Activated CD4-positive, CD25-positive, alpha-beta regulatory T cell treated with anti-CD3 and anti-CD28 coated beads, Interleukin-2, amount 50 U/mL, for 16 hours (primary cell): Measurements from ENCODE around the gene TARBP2.

ENCODE experiments used
- DNase-seq: peaks from one replicate; pipeline ENCODE4 v3.0.0-alpha.2; 2020; ENCODE audit warnings: low read depth, low spot score

The TARBP2 gene, protein sequence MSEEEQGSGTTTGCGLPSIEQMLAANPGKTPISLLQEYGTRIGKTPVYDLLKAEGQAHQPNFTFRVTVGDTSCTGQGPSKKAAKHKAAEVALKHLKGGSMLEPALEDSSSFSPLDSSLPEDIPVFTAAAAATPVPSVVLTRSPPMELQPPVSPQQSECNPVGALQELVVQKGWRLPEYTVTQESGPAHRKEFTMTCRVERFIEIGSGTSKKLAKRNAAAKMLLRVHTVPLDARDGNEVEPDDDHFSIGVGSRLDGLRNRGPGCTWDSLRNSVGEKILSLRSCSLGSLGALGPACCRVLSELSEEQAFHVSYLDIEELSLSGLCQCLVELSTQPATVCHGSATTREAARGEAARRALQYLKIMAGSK

GRCh38 chr12:53500776-53501614, at the start of gene TARBP2:
TARBP2 (plus strand) TSS chr12:53501283; CDS start chr12:53501409, 126 bp downstream.
- peak; percentile 97 for DNase-seq

DNA sequence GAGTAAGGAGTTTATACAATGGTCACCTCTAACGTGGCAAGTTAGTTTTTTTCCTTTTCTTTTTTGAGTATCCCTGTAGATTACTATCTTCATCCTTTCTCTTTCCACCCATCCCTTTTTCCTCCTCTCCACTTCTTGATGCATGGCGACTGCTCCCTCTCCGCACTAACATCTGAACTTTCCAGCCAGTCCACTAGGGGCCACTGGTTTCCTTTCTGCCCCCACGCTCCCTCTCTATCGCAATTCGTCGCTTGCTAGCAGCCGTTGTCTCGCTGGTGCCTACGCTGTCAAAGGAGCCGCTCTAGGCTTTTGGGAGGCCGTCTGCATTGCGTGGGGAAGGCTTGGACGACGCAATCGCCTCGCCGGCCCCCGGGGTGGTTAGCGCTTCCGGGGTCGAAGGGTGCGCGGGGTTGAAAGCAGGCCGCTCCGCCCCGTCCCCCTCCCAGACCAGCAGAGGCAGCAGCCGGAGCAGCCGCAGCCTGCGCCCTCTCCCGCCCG, 49.4 kb upstream of the TARBP2 start, which contains the start of gene PCBP2:
Gene PCBP2 (plus strand): TSS at position 442 of the 498 bp plus-strand sequence. CDS start 2,699 bp downstream, outside the sequence.
- peak; percentile 97 for DNase-seq

DNA sequence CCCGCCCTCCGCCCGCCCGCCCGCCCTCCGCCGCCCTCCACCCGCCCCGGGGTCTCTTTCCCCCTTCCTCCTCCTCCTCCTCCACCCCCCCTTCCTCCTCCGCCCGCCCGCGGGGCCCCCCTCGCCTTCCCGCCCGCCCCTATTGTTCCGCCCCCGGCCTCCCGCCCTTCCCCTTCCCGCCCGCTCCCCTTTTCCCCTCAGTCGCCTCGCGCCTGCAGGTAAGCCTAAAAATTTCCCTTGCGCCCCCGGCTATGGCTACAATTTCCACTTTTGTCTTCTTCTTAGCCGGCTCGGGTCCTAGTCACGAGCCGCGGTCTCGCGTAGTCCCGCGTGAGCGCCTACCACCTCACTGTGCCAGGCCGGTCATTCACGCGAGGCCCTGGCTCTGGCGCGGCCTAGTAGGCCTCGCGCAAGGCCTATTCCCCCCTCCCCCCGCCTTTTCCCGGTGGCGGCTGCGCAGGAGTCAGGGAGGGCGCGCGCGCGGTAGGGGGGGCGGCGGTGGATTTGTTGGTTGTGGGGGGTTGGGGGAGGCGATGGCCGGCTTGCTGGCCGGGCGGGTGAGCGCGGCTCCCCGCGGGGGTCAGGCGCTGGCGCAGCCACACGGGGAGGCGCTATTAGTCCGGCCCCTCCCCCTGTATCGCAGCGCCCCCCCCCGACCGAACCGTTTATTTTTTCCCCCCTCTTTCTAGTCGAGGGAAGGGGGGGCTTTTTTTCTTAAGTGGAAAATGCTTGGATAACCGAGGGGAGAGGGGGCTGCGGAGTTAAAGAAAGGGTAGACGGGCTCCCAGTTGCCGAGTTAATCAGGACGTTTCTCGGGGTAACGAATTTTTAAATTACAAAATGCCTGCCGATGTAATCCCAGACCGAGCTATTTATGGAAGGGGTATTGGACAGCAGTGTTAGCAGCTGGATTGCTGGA, 48.7 kb upstream of the TARBP2 start:
- peak; percentile 58 for DNase-seq

DNA sequence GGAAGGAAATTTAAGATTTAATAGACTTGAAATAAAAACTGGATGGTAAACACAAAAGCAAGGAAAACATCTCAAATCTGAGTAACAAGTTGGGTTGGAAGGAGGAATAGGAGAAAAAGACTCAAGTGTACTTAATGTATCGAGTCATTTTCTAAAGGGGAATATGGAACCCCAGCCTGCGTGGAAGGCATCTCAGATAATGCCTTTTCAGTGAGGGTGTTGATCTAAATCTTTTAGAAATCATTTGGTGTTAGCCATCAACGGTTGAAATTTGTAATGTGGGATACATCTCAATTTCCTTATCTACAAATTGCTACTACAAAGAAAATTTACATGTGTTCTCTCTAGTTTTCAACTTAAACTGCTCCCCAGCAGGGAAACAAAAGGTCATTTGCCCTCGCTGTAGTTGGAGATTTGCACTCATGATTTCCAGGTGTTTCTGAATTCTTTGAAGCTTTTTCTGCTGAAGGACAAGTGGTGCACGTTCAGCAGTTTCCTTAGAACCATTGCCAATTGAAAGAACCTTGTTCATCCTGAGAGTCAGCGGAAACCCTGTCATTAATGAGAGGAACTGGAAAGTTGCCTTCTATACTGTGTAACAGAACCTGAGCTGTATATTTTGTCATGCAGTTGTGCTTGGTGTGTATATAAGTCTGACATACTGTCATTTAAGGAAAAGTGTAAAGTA, 47.0 kb upstream of the TARBP2 start:
- DNase-seq, result no peak

DNA sequence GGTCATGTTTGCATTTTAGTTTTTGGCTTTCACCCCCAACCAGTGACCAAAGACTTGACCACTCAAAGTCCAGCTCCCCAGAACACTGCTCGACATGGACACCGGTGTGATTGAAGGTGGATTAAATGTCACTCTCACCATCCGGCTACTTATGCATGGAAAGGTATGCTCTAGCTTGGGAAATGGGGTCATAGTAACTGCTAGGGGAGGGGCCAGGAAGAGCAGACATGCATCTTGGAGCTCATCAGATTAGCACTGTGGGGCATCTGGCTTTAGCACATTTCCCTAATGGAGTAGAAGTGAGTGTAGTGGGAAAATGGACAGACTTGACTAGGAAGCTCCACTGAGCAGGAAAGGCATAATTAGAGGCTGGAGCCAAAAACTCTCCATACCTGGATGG, 46.4 kb upstream of the TARBP2 start:
- no peak for DNase-seq

GRCh38 chr12:53456654-53457366, 44.3 kb upstream of the TARBP2 start:
- DNase-seq, result no peak

DNA sequence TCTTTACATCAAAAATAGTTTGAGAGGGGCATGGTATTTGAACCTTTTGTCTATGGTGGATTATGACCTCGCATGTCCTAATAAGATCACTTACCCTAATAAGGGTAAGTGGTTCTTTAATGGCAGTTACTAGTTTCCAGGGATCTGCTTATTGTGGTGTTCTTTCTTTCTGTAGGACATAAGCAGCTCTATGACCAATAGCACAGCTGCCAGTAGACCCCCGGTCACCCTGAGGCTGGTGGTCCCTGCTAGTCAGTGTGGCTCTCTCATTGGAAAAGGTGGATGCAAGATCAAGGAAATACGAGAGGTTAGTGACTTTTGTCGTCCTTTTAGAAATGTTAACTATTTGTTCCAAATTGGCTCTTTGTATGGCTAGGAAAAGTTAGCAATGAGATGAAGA, 42.0 kb upstream of the TARBP2 start:
- no peak for DNase-seq

DNA sequence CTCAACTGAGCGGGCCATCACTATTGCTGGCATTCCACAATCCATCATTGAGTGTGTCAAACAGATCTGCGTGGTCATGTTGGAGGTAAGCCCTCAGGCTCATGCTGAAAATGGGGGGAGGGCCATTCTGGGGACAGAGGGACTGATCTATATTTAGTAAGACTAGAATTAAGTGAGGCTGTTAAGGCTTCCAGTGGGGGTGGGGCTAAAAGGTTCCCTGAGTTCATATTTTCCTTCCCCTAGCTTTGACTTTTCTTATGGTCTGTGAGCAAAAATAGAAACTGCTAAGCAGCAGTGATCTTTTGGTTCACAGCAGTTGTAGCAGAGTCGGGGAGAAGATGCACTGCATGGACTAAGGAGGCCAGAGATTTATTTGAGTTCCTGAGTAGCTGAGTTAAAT, 40.0 kb upstream of the TARBP2 start:
- no peak for DNase-seq

DNA sequence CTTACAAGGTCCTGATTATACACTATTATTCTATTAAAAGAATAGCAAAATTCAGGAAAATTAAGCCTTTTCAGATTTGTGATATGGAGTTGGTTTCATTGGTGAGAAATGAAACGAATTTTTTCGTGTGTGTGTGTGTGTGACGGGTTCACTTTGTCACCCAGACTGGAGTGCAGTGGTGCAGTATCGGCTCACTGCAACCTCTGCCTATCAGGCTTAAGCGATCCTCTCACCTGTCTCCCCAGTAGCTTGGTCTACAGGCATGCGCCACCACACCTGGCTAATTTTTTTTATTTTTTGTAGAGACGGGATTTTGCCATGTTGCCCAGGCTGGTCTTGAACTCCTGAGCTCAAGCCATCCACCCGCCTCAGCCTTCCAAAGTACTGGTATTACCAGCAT, 39.5 kb upstream of the TARBP2 start:
- no peak for DNase-seq

- no peak for DNase-seq
These were observed 38.1 kb upstream of the TARBP2 start for GRCh38 chr12:53462935-53463334.

- no peak for DNase-seq
These were observed 37.1 kb upstream of the TARBP2 start for GRCh38 chr12:53463802-53464560.

DNA sequence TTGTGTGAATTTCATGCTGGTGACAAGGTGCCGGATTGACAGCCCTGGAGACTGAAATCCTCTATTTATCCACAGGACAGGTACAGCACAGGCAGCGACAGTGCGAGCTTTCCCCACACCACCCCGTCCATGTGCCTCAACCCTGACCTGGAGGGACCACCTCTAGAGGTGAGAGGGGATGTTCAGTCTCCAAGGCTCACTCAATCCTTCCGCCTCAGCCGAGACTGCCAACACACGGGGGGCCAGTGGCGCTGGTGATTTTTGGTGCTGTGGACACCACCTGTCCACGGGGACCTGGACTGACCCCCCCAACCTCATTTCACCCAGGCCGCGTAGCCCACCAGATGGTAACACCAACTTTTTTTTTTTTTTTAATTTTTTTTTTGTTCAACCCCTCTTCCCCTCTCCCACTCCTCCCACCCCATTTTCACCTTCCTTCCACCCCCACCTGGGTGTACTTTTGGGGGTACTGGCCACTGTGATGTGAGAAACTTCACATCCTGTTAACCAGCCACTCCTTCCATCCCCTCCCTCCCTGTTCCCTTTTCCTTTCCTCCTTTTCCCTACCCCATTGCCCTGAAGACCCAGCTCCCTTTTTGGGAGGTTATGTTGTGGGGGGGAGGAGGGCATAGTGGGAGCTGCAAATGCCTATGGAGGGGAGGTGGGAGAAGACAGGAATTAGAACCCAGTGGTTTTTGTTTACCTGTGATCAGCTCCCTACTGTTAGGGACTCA, 36.2 kb upstream of the TARBP2 start:
- no peak for DNase-seq

- DNase-seq, result no peak
These were observed 35.4 kb upstream of the TARBP2 start for GRCh38 chr12:53465679-53466078.

- DNase-seq, result no peak
These were observed 34.4 kb upstream of the TARBP2 start for GRCh38 chr12:53466640-53467039.

- DNase-seq, result no peak
These were observed 34.0 kb upstream of the TARBP2 start for GRCh38 chr12:53467082-53467481.

DNA sequence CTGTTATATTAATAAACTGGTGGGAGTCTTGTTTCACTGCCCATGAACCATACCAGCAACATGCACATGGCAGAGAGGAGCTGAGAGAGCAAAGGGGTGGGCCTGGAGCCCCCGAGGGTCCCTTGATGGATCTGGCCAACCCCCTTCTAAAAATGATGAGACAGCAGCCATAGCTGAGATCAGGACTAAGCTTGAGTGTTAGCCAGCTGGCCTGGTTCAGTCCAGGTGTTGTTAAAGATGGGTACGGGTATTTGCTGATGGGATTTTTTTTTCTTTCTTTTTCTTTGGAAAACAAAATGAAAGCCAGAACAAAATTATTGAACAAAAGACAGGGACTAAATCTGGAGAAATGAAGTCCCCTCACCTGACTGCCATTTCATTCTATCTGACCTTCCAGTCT, 33.2 kb upstream of the TARBP2 start:
- DNase-seq, result no peak

GRCh38 chr12:53468282-53468681, 32.8 kb upstream of the TARBP2 start:
- no peak for DNase-seq

GRCh38 chr12:53472056-53472582, 29.0 kb upstream of the TARBP2 start:
- DNase-seq, result no peak

GRCh38 chr12:53474077-53474476, 27.0 kb upstream of the TARBP2 start:
- no peak for DNase-seq
